Astrocyte of the spinal cord (primary cell): Measurements from ENCODE around the gene TCF7L2.

Source experiments
- DNase-seq: peaks from one replicate; pipeline ENCODE4 v3.0.0; 2011; ENCODE audit warnings: low read depth, low spot score
- H3K4me3 ChIP-seq: 2 replicates; pipeline ENCODE4 v1.5.1; 2011; ENCODE audit warnings: low read depth, mild to moderate bottlenecking, low read length, moderate library complexity
- in situ Hi-C: cut with HindIII; loops from 2 replicates; pipeline ENCODE4 v1.10.0; 2017; ENCODE audit warnings: low sequenced_read_pairs
- TF ChIP-seq, protein P1 (sequence below): IDR thresholded peaks from 2 replicates; pipeline ENCODE4 v1.5.1; 2012; ENCODE audit warnings: low read depth, mild to moderate bottlenecking, low read length, inconsistent platforms

Gene TCF7L2

DNA sequence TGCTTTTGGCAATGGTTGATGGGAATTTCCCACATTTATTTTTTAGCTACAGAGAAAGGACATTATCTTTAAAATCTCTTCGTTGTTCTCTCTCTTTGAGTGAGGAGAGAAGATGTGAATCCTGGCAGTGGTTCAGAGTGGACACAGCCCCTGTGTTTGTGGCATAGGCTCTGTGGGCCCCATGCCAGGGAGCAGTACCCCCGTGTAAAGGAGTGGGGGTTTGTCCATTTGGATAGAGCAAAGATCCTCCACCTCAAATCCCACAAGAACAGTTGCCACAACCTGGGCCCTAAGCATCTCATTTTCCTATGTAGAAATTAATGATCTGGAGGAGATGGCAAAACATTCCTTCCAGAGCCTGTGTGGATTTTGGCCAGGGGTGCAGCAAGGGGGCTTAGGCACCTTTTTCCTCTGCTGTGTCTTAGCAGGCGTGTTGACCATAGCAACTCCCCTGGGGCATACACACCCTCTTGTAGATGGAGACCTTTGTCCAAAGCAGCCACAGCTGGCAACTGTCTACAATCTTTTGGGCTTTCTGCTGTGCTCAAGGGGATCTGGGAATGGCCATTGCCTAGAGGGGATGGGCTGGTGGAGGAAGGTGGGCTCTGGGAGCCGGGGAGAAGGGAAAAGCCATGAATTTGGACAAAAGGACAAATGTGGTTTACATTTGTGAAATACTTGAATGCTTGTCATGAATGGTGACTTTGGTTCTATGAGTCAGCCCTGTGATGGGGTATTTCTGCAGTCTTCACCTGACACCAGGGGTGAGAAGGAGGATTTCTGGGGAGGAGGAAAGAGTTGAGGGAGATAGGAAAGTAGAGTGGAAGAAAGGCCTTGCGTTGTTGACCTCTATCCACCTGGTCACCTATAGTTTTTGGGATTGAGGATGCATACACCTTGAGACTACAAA, 92.0 kb downstream of the TCF7L2 start:
- in situ Hi-C loops: no loop called here
- H3K4me3 ChIP-seq: no peak overlapping the region
- TF ChIP-seq, protein P1, sequence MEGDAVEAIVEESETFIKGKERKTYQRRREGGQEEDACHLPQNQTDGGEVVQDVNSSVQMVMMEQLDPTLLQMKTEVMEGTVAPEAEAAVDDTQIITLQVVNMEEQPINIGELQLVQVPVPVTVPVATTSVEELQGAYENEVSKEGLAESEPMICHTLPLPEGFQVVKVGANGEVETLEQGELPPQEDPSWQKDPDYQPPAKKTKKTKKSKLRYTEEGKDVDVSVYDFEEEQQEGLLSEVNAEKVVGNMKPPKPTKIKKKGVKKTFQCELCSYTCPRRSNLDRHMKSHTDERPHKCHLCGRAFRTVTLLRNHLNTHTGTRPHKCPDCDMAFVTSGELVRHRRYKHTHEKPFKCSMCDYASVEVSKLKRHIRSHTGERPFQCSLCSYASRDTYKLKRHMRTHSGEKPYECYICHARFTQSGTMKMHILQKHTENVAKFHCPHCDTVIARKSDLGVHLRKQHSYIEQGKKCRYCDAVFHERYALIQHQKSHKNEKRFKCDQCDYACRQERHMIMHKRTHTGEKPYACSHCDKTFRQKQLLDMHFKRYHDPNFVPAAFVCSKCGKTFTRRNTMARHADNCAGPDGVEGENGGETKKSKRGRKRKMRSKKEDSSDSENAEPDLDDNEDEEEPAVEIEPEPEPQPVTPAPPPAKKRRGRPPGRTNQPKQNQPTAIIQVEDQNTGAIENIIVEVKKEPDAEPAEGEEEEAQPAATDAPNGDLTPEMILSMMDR: no peak
- peak; percentile 37 for DNase-seq

DNA sequence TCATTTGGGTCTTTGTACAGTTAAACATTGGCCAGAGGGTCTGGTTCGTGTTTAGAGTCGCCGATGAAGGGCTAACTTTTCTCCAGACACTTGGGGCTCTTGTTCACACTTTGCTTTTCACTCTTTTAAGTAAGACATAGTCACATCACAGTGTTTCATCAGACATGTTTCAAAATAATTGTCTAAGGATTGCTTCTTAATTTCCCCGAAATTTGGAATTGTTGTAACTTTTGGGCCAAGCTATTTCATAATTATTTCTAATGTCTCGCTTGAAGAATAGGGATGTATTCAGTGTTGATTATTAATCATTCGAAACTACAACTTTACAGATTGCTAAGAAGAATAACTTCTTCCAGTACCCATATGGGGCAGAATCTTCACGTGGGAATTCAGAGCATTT, 92.8 kb downstream of the TCF7L2 start:
- in situ Hi-C loops: no loop called here
- TF ChIP-seq, protein P1: no peak
- no peak overlapping the region for H3K4me3 ChIP-seq
- no peak for DNase-seq

DNA sequence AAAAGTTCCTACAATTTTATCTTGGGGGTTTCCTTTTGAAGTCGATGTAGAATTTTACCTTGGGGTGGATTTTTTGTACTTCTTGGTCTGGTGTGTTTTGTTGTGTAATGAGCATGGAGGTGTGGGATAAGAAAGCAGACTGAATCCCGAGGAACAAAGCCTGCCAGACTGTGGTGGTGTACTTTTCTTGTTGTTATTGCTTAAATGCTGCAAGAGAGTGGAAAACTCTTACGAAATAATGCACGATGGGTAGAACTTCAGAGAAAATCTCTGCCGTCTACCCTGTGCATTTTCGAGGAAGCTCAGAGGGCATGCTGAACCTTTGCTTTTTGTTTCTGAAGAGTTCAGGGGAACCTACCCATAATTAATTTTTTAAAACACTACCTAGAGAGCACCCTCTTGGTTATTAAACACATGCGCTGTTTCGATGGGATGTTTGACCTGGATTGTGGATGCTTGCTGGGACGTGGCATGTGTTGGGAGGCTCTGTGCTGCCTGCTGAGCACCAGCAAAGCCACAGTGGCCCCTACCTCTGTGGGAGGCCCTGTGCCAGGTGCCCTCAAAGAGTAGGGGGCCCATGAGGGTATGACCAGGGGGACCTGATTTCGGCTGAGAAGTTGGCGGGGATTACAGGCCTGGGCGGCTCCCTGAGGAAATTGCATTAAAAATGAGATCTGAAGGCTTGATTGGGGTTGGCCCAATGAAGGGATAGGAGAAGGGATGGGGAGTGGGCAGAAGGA, 94.1 kb downstream of the TCF7L2 start:
- H3K4me3 ChIP-seq: no peak overlapping the region
- no peak for DNase-seq
- in situ Hi-C loops: no loop called here
- TF ChIP-seq, protein P1: no peak

DNA sequence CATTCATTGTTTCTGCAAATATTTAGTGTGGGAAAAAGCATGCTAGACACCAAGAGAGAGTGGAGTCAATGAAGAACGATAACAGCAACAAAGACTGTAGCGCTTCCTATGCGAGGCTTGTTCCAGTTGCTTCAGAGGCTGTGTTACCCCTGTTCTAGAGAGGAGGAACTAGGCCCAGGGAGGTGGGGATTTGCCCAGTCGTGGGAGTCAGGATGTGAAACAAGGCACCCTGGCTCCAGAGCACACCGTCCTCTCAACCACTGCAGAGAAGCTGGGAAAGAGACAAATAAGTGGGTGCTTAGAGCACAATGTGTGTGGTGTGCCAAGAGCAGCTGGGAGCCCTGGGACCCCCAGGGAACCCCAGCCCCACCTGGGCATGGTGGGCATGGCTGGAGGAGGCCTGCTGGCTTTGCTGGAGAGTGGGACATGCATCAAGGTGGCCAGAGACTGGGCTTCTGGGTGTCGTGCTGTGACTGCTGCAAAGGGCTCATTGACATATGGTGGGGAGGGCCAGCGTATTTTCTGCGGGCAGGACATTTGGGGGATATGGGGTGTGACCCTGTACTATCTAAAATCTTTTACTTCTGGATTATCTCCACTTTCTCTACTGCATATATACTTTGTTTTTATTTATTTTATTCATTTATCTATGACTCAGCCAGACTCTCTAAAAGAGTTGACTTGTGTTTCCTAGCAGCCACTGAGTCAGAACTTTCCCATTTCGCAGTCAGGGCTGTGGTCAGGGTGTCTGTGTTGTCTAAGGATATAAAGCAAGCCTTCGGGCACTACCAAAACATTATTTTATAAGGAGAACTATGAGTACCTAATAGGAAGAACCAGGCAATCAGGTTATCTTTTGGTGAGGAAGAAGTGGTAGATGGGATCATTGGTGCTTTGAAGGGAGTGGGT, 95.4 kb downstream of the TCF7L2 start:
- in situ Hi-C loops: no loop called here
- H3K4me3 ChIP-seq: no peak overlapping the region
- TF ChIP-seq, protein P1: no peak
- peak; percentile 94 for DNase-seq

DNA sequence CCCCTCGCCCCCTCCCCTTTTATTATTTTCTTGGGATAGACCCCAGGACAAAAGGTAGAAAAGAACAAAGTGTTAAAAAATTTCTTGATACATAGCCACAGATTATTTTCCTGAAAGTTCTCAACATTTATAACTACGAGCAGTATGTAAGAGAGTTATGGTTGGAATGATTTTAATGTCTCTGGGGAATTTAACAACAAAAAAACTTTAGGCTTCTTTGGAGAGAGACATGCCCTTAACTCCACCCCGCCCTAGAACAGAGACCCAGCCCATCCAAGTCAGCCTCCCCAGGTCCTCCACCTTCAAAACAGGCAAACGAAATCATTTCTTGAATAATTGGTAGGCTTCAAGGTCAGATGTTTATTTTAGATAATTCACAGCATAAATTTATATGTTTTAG, 97.1 kb downstream of the TCF7L2 start:
- H3K4me3 ChIP-seq: no peak overlapping the region
- DNase-seq: peak; percentile 33
- TF ChIP-seq, protein P1: no peak
- in situ Hi-C loops: no loop called here

DNA sequence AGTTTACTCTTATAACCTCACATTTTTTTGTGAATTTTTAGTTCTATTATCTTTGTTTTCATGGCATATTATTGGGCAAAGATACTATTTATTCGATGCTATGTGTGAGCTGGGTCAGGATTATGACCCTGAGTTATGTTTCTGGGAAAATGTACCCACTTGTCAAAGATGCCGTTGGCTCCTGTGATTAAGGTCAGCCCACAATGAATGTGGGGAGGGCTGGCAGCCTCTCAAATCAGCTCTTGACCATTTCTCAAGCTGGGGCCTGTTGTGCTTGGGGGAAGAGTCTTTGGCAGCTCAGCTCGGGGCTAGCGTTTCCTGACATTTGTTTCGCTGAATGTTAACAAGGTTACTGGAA, 97.5 kb downstream of the TCF7L2 start:
- TF ChIP-seq, protein P1: no peak
- in situ Hi-C loops: no loop called here
- peak; percentile 84 for DNase-seq
- H3K4me3 ChIP-seq: no peak overlapping the region
